ENCODE results near the gene ST14. TPM values are rescaled to one million over a fixed set of nuclear protein-coding genes. Genes with fewer than 3 reads are reported as not detected.

Gene ST14
- polyA plus RNA-seq, 1 donor (not counting 4 experiments of a cell fraction or from before 2014, with no cell fraction given): 45.8 TPM

GRCh38 chr11:130187096-130187495, 27.5 kb downstream of the ST14 start:
- H2AFZ ChIP-seq (ENCODE audit: control insufficient read depth, low read length): no peak overlapping the region
- H3K79me2 ChIP-seq (ENCODE audit: control insufficient read depth, insufficient read depth, low read length): peaks cover 53% of the 10 kb centered on the region
- no peak for TF ChIP-seq EZH2 (IDR thresholded peaks at IDR 0.05; ENCODE audit: low read length)
- TF ChIP-seq CTCF (optimal IDR thresholded peaks at IDR 0.05 in 1 of 3, IDR thresholded peaks at IDR 0.05 in 1 of 3, conservative IDR thresholded peaks at IDR 0.05 in 1 of 3; ENCODE audit: extremely low read depth in 1 of 3, insufficient read depth in 2 of 3, low read length in 3 of 3): no peak
- no peaks in the 10 kb centered on the region for H3K9me3 ChIP-seq (ENCODE audit: control insufficient read depth, low read depth, low read length)
- peaks cover 11% of the 10 kb centered on the region for H4K20me1 ChIP-seq (ENCODE audit: control insufficient read depth, extremely low read depth, insufficient read depth, low read length)
- H3K4me2 ChIP-seq (ENCODE audit: control insufficient read depth, extremely low read depth, insufficient read depth, low read depth, low read length): no peak overlapping the region
- no peak for FAIRE-seq
- peaks cover 3% of the 10 kb centered on the region for H3K9me1 ChIP-seq (ENCODE audit: control insufficient read depth, extremely low read depth, insufficient read depth, low read length)
- H3K4me1 ChIP-seq (ENCODE audit: control insufficient read depth, extremely low read depth, insufficient read depth, low read length): peaks cover 3% of the 10 kb centered on the region
- no peaks in the 10 kb centered on the region for H3K27me3 ChIP-seq (ENCODE audit: control insufficient read depth, extremely low read depth, insufficient read depth, low read length)
- H3K9ac ChIP-seq (ENCODE audit: control insufficient read depth, extremely low read depth, insufficient read depth, low read length): no peak overlapping the region
- H3K36me3 ChIP-seq (ENCODE audit: control insufficient read depth in 2 of 2, extremely low read depth in 1 of 2, insufficient read depth in 2 of 2, low read length in 2 of 2): peaks cover 8 to 14% of the 10 kb centered on the region in 2 experiments
- dilution Hi-C loops (cut with MboI; ENCODE audit: extremely low pct_ligation_motif_present, low sequenced_read_pairs): no loop called here
- no peak for DNase-seq (ENCODE audit: low read depth, low spot score)
- no peak overlapping the region for H3K27ac ChIP-seq (ENCODE audit: control insufficient read depth, insufficient read depth, low read length)
- no peak overlapping the region for H3K4me3 ChIP-seq (ENCODE audit: control insufficient read depth in 2 of 3, extremely low read depth in 1 of 3, insufficient read depth in 2 of 3, low read depth in 1 of 3, low read length in 3 of 3)

- peaks cover 45% of the 10 kb centered on the region for H3K79me2 ChIP-seq (ENCODE audit: control insufficient read depth, insufficient read depth, low read length)
- DNase-seq (ENCODE audit: low read depth, low spot score): no peak
- H3K4me1 ChIP-seq (ENCODE audit: control insufficient read depth, extremely low read depth, insufficient read depth, low read length): no peaks in the 10 kb centered on the region
- H3K27ac ChIP-seq (ENCODE audit: control insufficient read depth, insufficient read depth, low read length): no peak overlapping the region
- no peak overlapping the region for H2AFZ ChIP-seq (ENCODE audit: control insufficient read depth, low read length)
- no peaks in the 10 kb centered on the region for H3K9me3 ChIP-seq (ENCODE audit: control insufficient read depth, low read depth, low read length)
- H3K9me1 ChIP-seq (ENCODE audit: control insufficient read depth, extremely low read depth, insufficient read depth, low read length): no peaks in the 10 kb centered on the region
- H4K20me1 ChIP-seq (ENCODE audit: control insufficient read depth, extremely low read depth, insufficient read depth, low read length): peaks cover 8% of the 10 kb centered on the region
- dilution Hi-C loops (cut with MboI; ENCODE audit: extremely low pct_ligation_motif_present, low sequenced_read_pairs): no loop called here
- H3K36me3 ChIP-seq (ENCODE audit: control insufficient read depth in 2 of 2, extremely low read depth in 1 of 2, insufficient read depth in 2 of 2, low read length in 2 of 2): peaks cover 8 to 14% of the 10 kb centered on the region in 2 experiments
- TF ChIP-seq CTCF (optimal IDR thresholded peaks at IDR 0.05 in 1 of 3, IDR thresholded peaks at IDR 0.05 in 1 of 3, conservative IDR thresholded peaks at IDR 0.05 in 1 of 3; ENCODE audit: extremely low read depth in 1 of 3, insufficient read depth in 2 of 3, low read length in 3 of 3) (no peak), EZH2 (IDR thresholded peaks at IDR 0.05; ENCODE audit: low read length) (no peak)
- FAIRE-seq: no peak
- H3K27me3 ChIP-seq (ENCODE audit: control insufficient read depth, extremely low read depth, insufficient read depth, low read length): no peaks in the 10 kb centered on the region
- H3K9ac ChIP-seq (ENCODE audit: control insufficient read depth, extremely low read depth, insufficient read depth, low read length): no peak overlapping the region
- H3K4me3 ChIP-seq (ENCODE audit: control insufficient read depth in 2 of 3, extremely low read depth in 1 of 3, insufficient read depth in 2 of 3, low read depth in 1 of 3, low read length in 3 of 3): no peak overlapping the region
- H3K4me2 ChIP-seq (ENCODE audit: control insufficient read depth, extremely low read depth, insufficient read depth, low read depth, low read length): no peak overlapping the region
These were observed 28.5 kb downstream of the ST14 start for GRCh38 chr11:130188047-130188446.

Data from keratinocyte (primary cell).